IMR-90 (cell line): ENCODE data around the gene FAM227B. TPM values are rescaled to one million over a fixed set of nuclear protein-coding genes. Genes with fewer than 3 reads are reported as not detected.

Experiments
- ATAC-seq: fragments of 200-7000 bp; cut with Tn5 transposase; 2 replicates; pipeline ENCODE4 v1.9.1; 2020; ENCODE audit warnings: low read depth, mild to moderate bottlenecking, moderate library complexity
- BruUV-seq: library from RNA; stranded (reverse); fragments of 400-500 nt; replicated peaks from 2 replicates; lab custom pipeline; 2021; lab: Mats Ljungman, UMichigan
- CTCF ChIA-PET: fragments of 300-600 bp; formaldehyde crosslinking; extraction: SDS; loops from one replicate; lab custom pipeline; 2021; ENCODE audit warnings: antibody characterized with exemption; lab: Yijun Ruan, JAX
- POLR2A ChIA-PET: fragments of 300-600 bp; sonication (Branson Sonifier 250); formaldehyde crosslinking; loops from one replicate; lab custom pipeline; 2022; ENCODE audit warnings: antibody characterized with exemption; ENCODE audit not compliant: unreplicated experiment; lab: Charles Lee
- DNase-seq: peaks from one replicate; pipeline ENCODE4 v3.0.0; 2013
- H2AFZ ChIP-seq: replicated peaks from 2 replicates; pipeline ENCODE3; 2013; ENCODE audit warnings: low read length, mild to moderate bottlenecking; ENCODE audit not compliant: poor library complexity
- H2AK5ac ChIP-seq: 2 replicates; pipeline ENCODE4 v1.6.1; 2013; ENCODE audit warnings: low read depth, low read length, inconsistent platforms
- H2AK9ac ChIP-seq: replicated peaks from 2 replicates; pipeline ENCODE3; 2013; ENCODE audit warnings: mild to moderate bottlenecking, low read depth, low read length, moderate library complexity; ENCODE audit not compliant: poor library complexity
- H2BK120ac ChIP-seq: 2 replicates; pipeline ENCODE4 v1.6.1; 2013; ENCODE audit warnings: low read depth, low read length, inconsistent platforms
- H2BK15ac ChIP-seq: 3 replicates; pipeline ENCODE4 v1.6.1; 2013; ENCODE audit warnings: low read depth, low read length, inconsistent platforms
- H2BK20ac ChIP-seq: 2 replicates; pipeline ENCODE4 v1.6.1; 2013; ENCODE audit warnings: low read depth, mild to moderate bottlenecking, inconsistent platforms, low read length, moderate library complexity
- H2BK5ac ChIP-seq: 2 replicates; pipeline ENCODE4 v1.6.1; 2013; ENCODE audit warnings: mild to moderate bottlenecking, low read depth, low read length, inconsistent platforms; ENCODE audit not compliant: poor library complexity, severe bottlenecking
- H3K14ac ChIP-seq: replicated peaks from 2 replicates; pipeline ENCODE4 v1.6.1; 2013; ENCODE audit warnings: low read depth, low read length, inconsistent platforms
- H3K18ac ChIP-seq: 2 replicates; pipeline ENCODE4 v1.6.1; 2013; ENCODE audit warnings: low read depth, low read length, control low read depth
- H3K23ac ChIP-seq: 2 replicates; pipeline ENCODE4 v1.6.1; 2013; ENCODE audit warnings: low read depth, low read length, inconsistent platforms
- H3K27ac ChIP-seq: 2 replicates; pipeline ENCODE4 v1.5.1; 2013; ENCODE audit warnings: mild to moderate bottlenecking, control low read depth, low read length; ENCODE audit not compliant: insufficient read depth
- H3K27me3 ChIP-seq: 2 replicates; pipeline ENCODE4 v1.6.1; 2013; ENCODE audit warnings: low read length; ENCODE audit not compliant: control insufficient read depth, insufficient read depth
- H3K36me3 ChIP-seq: 2 replicates; pipeline ENCODE4 v1.6.1; 2013; ENCODE audit warnings: low read length, mixed read lengths; ENCODE audit not compliant: control insufficient read depth, insufficient read depth
- H3K4ac ChIP-seq: 2 replicates; pipeline ENCODE4 v1.6.1; 2013; ENCODE audit warnings: low read depth, low read length, inconsistent platforms
- H3K4me1 ChIP-seq: 2 replicates; pipeline ENCODE4 v1.6.1; 2013; ENCODE audit warnings: low read length, mixed read lengths; ENCODE audit not compliant: control insufficient read depth, insufficient read depth
- H3K4me2 ChIP-seq: 2 replicates; pipeline ENCODE4 v1.6.1; 2013; ENCODE audit warnings: low read depth, mild to moderate bottlenecking, control low read depth, low read length, moderate library complexity
- H3K4me3 ChIP-seq: 2 replicates; pipeline ENCODE4 v1.5.1; 2013; ENCODE audit warnings: low read depth, mild to moderate bottlenecking, control low read depth, low read length, moderate library complexity; ENCODE audit not compliant: insufficient read depth
- H3K56ac ChIP-seq: 2 replicates; pipeline ENCODE4 v1.6.1; 2013; ENCODE audit warnings: low read length, inconsistent platforms; ENCODE audit not compliant: insufficient read depth; ENCODE audit errors: extremely low read depth
- H3K79me1 ChIP-seq, 2 experiments: 2 replicates each; pipeline ENCODE4 v1.6.1; 2013; ENCODE audit warnings: low read length in 2 of 2, inconsistent platforms in 1 of 2, low read depth in 1 of 2
- H3K9ac ChIP-seq: 2 replicates; pipeline ENCODE4 v1.6.1; 2013; ENCODE audit warnings: low read depth, low read length, control low read depth
- H3K9me1 ChIP-seq: 2 replicates; pipeline ENCODE4 v1.6.1; 2013; ENCODE audit warnings: low read length, inconsistent platforms; ENCODE audit not compliant: insufficient read depth
- H3K9me3 ChIP-seq: 2 replicates; pipeline ENCODE4 v1.6.1; 2013; ENCODE audit warnings: low read length; ENCODE audit not compliant: control insufficient read depth, insufficient read depth
- H4K20me1 ChIP-seq: 2 replicates; pipeline ENCODE4 v1.6.1; 2013; ENCODE audit warnings: low read length, inconsistent platforms; ENCODE audit not compliant: insufficient read depth
- H4K5ac ChIP-seq: 2 replicates; pipeline ENCODE4 v1.6.1; 2013; ENCODE audit warnings: mild to moderate bottlenecking, low read depth, low read length, control low read depth
- H4K8ac ChIP-seq, 2 experiments: 2 replicates each; pipeline ENCODE4 v1.6.1; 2013; ENCODE audit warnings: low read depth in 2 of 2, low read length in 2 of 2, control low read depth in 1 of 2, inconsistent platforms in 1 of 2
- H4K91ac ChIP-seq: 2 replicates; pipeline ENCODE4 v1.6.1; 2013; ENCODE audit warnings: low read depth, low read length, inconsistent platforms; ENCODE audit not compliant: insufficient read depth
- BHLHE40 ChIP-seq: fragments of 150-350 bp; IDR thresholded peaks from 2 replicates; pipeline ENCODE4 v1.6.1; 2016; ENCODE audit warnings: mild to moderate bottlenecking, low read depth, low read length
- CEBPB ChIP-seq: IDR thresholded peaks from 2 replicates; pipeline ENCODE4 v1.6.1; 2012; ENCODE audit warnings: low read depth, low read length, improper control_type of control experiment
- MAFK ChIP-seq: IDR thresholded peaks from 2 replicates; pipeline ENCODE4 v1.6.1; 2012; ENCODE audit warnings: low read depth, low read length, improper control_type of control experiment
- MXI1 ChIP-seq: IDR thresholded peaks from 2 replicates; pipeline ENCODE4 v1.6.1; 2012; ENCODE audit warnings: low read depth, mild to moderate bottlenecking, low read length, moderate library complexity, borderline replicate concordance
- POLR2A ChIP-seq: IDR thresholded peaks from 2 replicates; pipeline ENCODE4 v1.6.1; 2012; ENCODE audit warnings: mild to moderate bottlenecking, low read depth, low read length
- RFX5 ChIP-seq: IDR thresholded peaks from 2 replicates; pipeline ENCODE4 v1.8.0; 2012; ENCODE audit warnings: low read depth, mild to moderate bottlenecking, low read length, moderate library complexity
- SMC3 ChIP-seq: fragments of 150-350 bp; IDR thresholded peaks from 2 replicates; pipeline ENCODE4 v1.6.1; 2016; ENCODE audit warnings: low read depth, mild to moderate bottlenecking, antibody characterized with exemption, low read length, moderate library complexity
- WGBS, 2 experiments: methylation state at CpG; one replicate each; pipeline versions ENCODE4 v1.1.5 to v1.1.7; 2013; ENCODE audit warnings: missing lambda C conversion rate in 2 of 2; ENCODE audit not compliant: insufficient read length in 1 of 2; ENCODE audit errors: extremely low coverage in 2 of 2; 5-methylcytosine and 5-hydroxymethylcytosine counted together
- dilution Hi-C: fragments of 300-500 bp; cut with HindIII; formaldehyde crosslinking; loops from one replicate; pipeline ENCODE4 v1.14.3; 2018; ENCODE audit warnings: low sequenced_read_pairs; ENCODE audit not compliant: unreplicated experiment
- in situ Hi-C: fragments of 300-500 bp; cut with MboI; formaldehyde crosslinking; loops from 3 replicates; pipeline ENCODE4 v1.14.3; 2019; ENCODE audit warnings: low sequenced_read_pairs, inconsistent platforms, mixed read lengths
- intact Hi-C: fragments of 100-400 bp; cut with micrococcal nuclease; formaldehyde crosslinking; loops from 2 replicates; pipeline ENCODE4 v1.10.0; 2022
- polyA plus RNA-seq, 3 experiments: library from polyadenylated mRNA; depleted of rRNA; stranded (reverse); fragments of >200 nt; gene quantifications; 2 replicates each; pipeline ENCODE4 v1.2.3, GENCODE V29; 2012; ENCODE audit warnings: low replicate concordance in 1 of 3
- total RNA-seq: library from RNA; depleted of rRNA; stranded (reverse); fragments of >200 nt; gene quantifications from 2 replicates; pipeline ENCODE4 v1.2.3, GENCODE V29; 2012
- TF ChIP-seq, protein P1 (sequence below): conservative IDR thresholded peaks from 2 replicates; pipeline ENCODE4 v1.5.1; 2012; ENCODE audit warnings: mild to moderate bottlenecking, low read depth, low read length, improper control_type of control experiment
- TF ChIP-seq, protein P2 (sequence below): fragments of 150-350 bp; IDR thresholded peaks from 2 replicates; pipeline ENCODE4 v1.6.1; 2017; ENCODE audit warnings: mild to moderate bottlenecking, antibody characterized with exemption, low read length, low read depth

Gene FAM227B
- total and polyA plus RNA-seq, 2 of the 4 experiments (the other 2 are of a cell fraction), result 1.8 to 3.0 TPM

GRCh38 chr15:49492151-49492550 lies 128.5 kb downstream of the FAM227B start:
- Histone ChIP-seq H2BK5ac (peak overlapping the region; percentile 92), H2BK120ac (no peak overlapping the region), H3K4me1 (peaks cover 9% of the 10 kb centered on the region), H4K20me1 (no peaks in the 10 kb centered on the region), H4K5ac (peak overlapping the region; percentile 49; the same call in 1 of the 2 replicates), H3K79me1 (no peaks in the 10 kb centered on the region), H4K8ac (no peak overlapping the region; a peak in 1 of 4 replicates), H2AK5ac (no peak overlapping the region), H3K18ac (peak overlapping the region; percentile 42; the same call in 1 of the 2 replicates), H3K56ac (no peak overlapping the region), H3K9ac (no peak overlapping the region), H3K4me3 (no peak overlapping the region), H3K9me1 (peaks cover under 1% of the 10 kb centered on the region; the same call in 1 of the 2 replicates), H4K91ac (no peak overlapping the region), H2AFZ (no peak overlapping the region), H3K36me3 (peaks cover 4% of the 10 kb centered on the region; the same call in 1 of the 2 replicates), H2AK9ac (no peak overlapping the region), H3K9me3 (no peaks in the 10 kb centered on the region), H2BK20ac (peak overlapping the region; percentile 38; the same call in 1 of the 2 replicates), H2BK15ac (no peak overlapping the region), H3K23ac (no peak overlapping the region), H3K4me2 (no peak overlapping the region), H3K4ac (no peak overlapping the region), H3K27me3 (no peaks in the 10 kb centered on the region), H3K27ac (peak overlapping the region; percentile 9; the same call in 1 of the 2 replicates), H3K14ac (no peak overlapping the region)
- dilution Hi-C loops (no loop called here), intact Hi-C loops (loop anchor here (5.0 kb wide), 2 partner anchors 130 to 355 kb away; partner anchors contain the start of genes DTWD1 and FAM227B), in situ Hi-C loops (no loop called here)
- no CpG with 5 or more reads among the region's 2 CpGs for WGBS, 2 experiments
- ChIA-PET CTCF (no interaction called here), POLR2A (no interaction called here)
- DNase-seq (no peak), ATAC-seq (no peak)
- TF ChIP-seq, protein P1, sequence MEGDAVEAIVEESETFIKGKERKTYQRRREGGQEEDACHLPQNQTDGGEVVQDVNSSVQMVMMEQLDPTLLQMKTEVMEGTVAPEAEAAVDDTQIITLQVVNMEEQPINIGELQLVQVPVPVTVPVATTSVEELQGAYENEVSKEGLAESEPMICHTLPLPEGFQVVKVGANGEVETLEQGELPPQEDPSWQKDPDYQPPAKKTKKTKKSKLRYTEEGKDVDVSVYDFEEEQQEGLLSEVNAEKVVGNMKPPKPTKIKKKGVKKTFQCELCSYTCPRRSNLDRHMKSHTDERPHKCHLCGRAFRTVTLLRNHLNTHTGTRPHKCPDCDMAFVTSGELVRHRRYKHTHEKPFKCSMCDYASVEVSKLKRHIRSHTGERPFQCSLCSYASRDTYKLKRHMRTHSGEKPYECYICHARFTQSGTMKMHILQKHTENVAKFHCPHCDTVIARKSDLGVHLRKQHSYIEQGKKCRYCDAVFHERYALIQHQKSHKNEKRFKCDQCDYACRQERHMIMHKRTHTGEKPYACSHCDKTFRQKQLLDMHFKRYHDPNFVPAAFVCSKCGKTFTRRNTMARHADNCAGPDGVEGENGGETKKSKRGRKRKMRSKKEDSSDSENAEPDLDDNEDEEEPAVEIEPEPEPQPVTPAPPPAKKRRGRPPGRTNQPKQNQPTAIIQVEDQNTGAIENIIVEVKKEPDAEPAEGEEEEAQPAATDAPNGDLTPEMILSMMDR, result no peak
- TF ChIP-seq BHLHE40 (no peak), SMC3 (no peak), RFX5 (no peak), MAFK (no peak), CEBPB (no peak), POLR2A (no peak), MXI1 (no peak)
- TF ChIP-seq, protein P2, sequence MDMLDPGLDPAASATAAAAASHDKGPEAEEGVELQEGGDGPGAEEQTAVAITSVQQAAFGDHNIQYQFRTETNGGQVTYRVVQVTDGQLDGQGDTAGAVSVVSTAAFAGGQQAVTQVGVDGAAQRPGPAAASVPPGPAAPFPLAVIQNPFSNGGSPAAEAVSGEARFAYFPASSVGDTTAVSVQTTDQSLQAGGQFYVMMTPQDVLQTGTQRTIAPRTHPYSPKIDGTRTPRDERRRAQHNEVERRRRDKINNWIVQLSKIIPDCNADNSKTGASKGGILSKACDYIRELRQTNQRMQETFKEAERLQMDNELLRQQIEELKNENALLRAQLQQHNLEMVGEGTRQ, result no peak
- no TSS peak for BruUV-seq
